OCI-LY7 (cell line): ENCODE data around the gene GAS7. TPM values are rescaled to one million over a fixed set of nuclear protein-coding genes. Genes with fewer than 3 reads are reported as not detected.

Experiments used
- BruUV-seq: library from RNA; stranded (reverse); fragments of 400-500 nt; replicated peaks from 2 replicates; lab custom pipeline; 2021; lab: Mats Ljungman, UMichigan
- CTCF ChIA-PET: fragments of 300-600 bp; sonication (Branson Sonifier 250); formaldehyde crosslinking; loops from one replicate; lab custom pipeline; 2022; ENCODE audit warnings: antibody characterized with exemption; ENCODE audit not compliant: unreplicated experiment; lab: Charles Lee
- POLR2A ChIA-PET: fragments of 300-600 bp; sonication (Branson Sonifier 250); formaldehyde crosslinking; loops from one replicate; lab custom pipeline; 2022; ENCODE audit warnings: antibody characterized with exemption; lab: Charles Lee
- DNase-seq: peaks from one replicate; pipeline ENCODE4 v3.0.0-alpha.2; 2015; ENCODE audit warnings: low spot score
- H2AFZ ChIP-seq: fragments of 200-600 bp; sonication (generic), shearing (Covaris generic); 2 replicates; pipeline ENCODE4 v1.6.1; 2014; ENCODE audit warnings: mild to moderate bottlenecking, antibody characterized with exemption, low read length, moderate library complexity
- H3K27ac ChIP-seq: fragments of 200-600 bp; sonication (generic); 2 replicates; pipeline ENCODE4 v1.5.1; 2014; ENCODE audit warnings: mixed run types, low read depth, mild to moderate bottlenecking, moderate library complexity, low read length, inconsistent platforms; ENCODE audit not compliant: poor library complexity, severe bottlenecking
- H3K36me3 ChIP-seq: fragments of 200-600 bp; sonication (generic); 2 replicates; pipeline ENCODE4 v1.6.1; 2014; ENCODE audit warnings: mild to moderate bottlenecking, antibody characterized with exemption, low read length, moderate library complexity, mixed read lengths; ENCODE audit not compliant: insufficient read depth
- H3K4me1 ChIP-seq: fragments of 200-600 bp; sonication (generic); 2 replicates; pipeline ENCODE4 v1.5.1; 2014; ENCODE audit warnings: mild to moderate bottlenecking, low read length; ENCODE audit not compliant: insufficient read depth, poor library complexity, severe bottlenecking
- H3K4me2 ChIP-seq: fragments of 200-600 bp; sonication (generic); 2 replicates; pipeline ENCODE4 v1.6.1; 2014; ENCODE audit warnings: mild to moderate bottlenecking, low read length
- H3K4me3 ChIP-seq: fragments of 200-600 bp; sonication (generic); 2 replicates; pipeline ENCODE4 v1.5.1; 2014; ENCODE audit warnings: mild to moderate bottlenecking, low read depth, low read length; ENCODE audit not compliant: poor library complexity, severe bottlenecking
- H3K79me2 ChIP-seq: fragments of 200-600 bp; sonication (generic); 2 replicates; pipeline ENCODE4 v1.6.1; 2016; ENCODE audit warnings: low read depth, mild to moderate bottlenecking, low read length, moderate library complexity, mixed read lengths; ENCODE audit not compliant: insufficient read depth
- H3K9me2 ChIP-seq: fragments of 200-600 bp; sonication (generic); 2 replicates; pipeline ENCODE4 v1.6.1; 2016; ENCODE audit warnings: mild to moderate bottlenecking, low read length, mixed read lengths; ENCODE audit not compliant: insufficient read depth
- H3K9me3 ChIP-seq: fragments of 200-600 bp; sonication (generic); 2 replicates; pipeline ENCODE4 v1.6.1; 2014; ENCODE audit warnings: mild to moderate bottlenecking, mixed run types, low read length, mixed read lengths
- H4K20me1 ChIP-seq: fragments of 200-600 bp; sonication (generic); 2 replicates; pipeline ENCODE4 v1.6.1; 2014; ENCODE audit warnings: mild to moderate bottlenecking, antibody characterized with exemption, low read length, moderate library complexity, mixed read lengths; ENCODE audit not compliant: insufficient read depth
- EZH2phosphoT487 ChIP-seq: fragments of 200-600 bp; sonication (generic); IDR thresholded peaks from 2 replicates; pipeline ENCODE4 v1.6.1; 2018; ENCODE audit warnings: low read depth, borderline replicate concordance, mild to moderate bottlenecking, mixed run types, antibody characterized with exemption, low read length, moderate library complexity, mixed read lengths
- intact Hi-C: fragments of 100-400 bp; cut with micrococcal nuclease; formaldehyde crosslinking; loops from one replicate; pipeline ENCODE4 v1.10.0; 2022; ENCODE audit not compliant: unreplicated experiment
- total RNA-seq, 2 experiments: library from RNA; depleted of rRNA in 1 of 2; stranded (reverse); fragments of >200 nt in 1 of 2; shearing (Covaris generic) in 1 of 2; gene quantifications; 2 replicates each; pipeline ENCODE4 v1.2.3, GENCODE V29; 2014 to 2022
- TF ChIP-seq, protein P1 (sequence below): fragments of 200-600 bp; sonication (generic); conservative IDR thresholded peaks from 2 replicates; pipeline ENCODE4 v1.5.1; 2014; ENCODE audit warnings: mild to moderate bottlenecking, antibody characterized with exemption, low read length, moderate library complexity, mixed read lengths

The GAS7 gene
- total RNA-seq, 2 experiments from 2014 or later = 1.5 TPM; not detected in 1

GRCh38 chr17:10083864-10084263 is 114.5 kb downstream of the GAS7 start:
- intact Hi-C loops = no loop called here
- Histone ChIP-seq H3K4me2 (no peak overlapping the region), H4K20me1 (no peaks in the 10 kb centered on the region), H3K9me3 (no peaks in the 10 kb centered on the region), H3K4me1 (no peaks in the 10 kb centered on the region), H3K9me2 (no peaks in the 10 kb centered on the region), H3K4me3 (no peak overlapping the region), H3K36me3 (no peaks in the 10 kb centered on the region), H3K79me2 (no peaks in the 10 kb centered on the region), H3K27ac (no peak overlapping the region), H2AFZ (no peak overlapping the region)
- no TSS peak for BruUV-seq
- CTCF ChIA-PET = no interaction called here
- TF ChIP-seq, protein P1, sequence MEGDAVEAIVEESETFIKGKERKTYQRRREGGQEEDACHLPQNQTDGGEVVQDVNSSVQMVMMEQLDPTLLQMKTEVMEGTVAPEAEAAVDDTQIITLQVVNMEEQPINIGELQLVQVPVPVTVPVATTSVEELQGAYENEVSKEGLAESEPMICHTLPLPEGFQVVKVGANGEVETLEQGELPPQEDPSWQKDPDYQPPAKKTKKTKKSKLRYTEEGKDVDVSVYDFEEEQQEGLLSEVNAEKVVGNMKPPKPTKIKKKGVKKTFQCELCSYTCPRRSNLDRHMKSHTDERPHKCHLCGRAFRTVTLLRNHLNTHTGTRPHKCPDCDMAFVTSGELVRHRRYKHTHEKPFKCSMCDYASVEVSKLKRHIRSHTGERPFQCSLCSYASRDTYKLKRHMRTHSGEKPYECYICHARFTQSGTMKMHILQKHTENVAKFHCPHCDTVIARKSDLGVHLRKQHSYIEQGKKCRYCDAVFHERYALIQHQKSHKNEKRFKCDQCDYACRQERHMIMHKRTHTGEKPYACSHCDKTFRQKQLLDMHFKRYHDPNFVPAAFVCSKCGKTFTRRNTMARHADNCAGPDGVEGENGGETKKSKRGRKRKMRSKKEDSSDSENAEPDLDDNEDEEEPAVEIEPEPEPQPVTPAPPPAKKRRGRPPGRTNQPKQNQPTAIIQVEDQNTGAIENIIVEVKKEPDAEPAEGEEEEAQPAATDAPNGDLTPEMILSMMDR = no peak
- TF ChIP-seq EZH2phosphoT487 = no peak
- POLR2A ChIA-PET = no interaction called here
- no peak for DNase-seq

DNA sequence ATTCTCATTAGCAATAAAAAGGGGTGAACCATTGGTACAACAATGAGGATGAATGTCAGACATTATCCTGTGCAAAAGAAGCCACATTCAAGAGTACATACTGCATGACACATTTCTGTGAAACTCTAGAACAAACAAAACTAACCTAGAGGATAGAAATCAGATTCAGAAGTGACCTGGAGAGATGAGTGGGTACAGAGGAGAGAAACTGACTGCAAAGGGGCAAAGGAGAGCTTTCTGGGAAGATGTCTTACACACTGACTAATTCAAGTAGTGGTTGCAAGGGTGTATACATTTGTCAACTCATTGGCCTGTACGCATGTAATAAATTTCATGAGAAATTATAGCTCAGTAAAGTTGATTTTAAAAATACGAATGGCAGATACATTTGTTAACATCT is 115.6 kb downstream of the GAS7 start:
- Histone ChIP-seq H4K20me1 (no peaks in the 10 kb centered on the region), H3K4me2 (no peak overlapping the region), H3K4me1 (no peaks in the 10 kb centered on the region), H3K36me3 (no peaks in the 10 kb centered on the region), H3K9me2 (no peaks in the 10 kb centered on the region), H3K9me3 (no peaks in the 10 kb centered on the region), H3K27ac (no peak overlapping the region), H3K4me3 (no peak overlapping the region), H2AFZ (no peak overlapping the region), H3K79me2 (no peaks in the 10 kb centered on the region)
- DNase-seq = no peak
- BruUV-seq = no TSS peak
- TF ChIP-seq, protein P1 = no peak
- no peak for TF ChIP-seq EZH2phosphoT487
- ChIA-PET CTCF (no interaction called here), POLR2A (no interaction called here)
- intact Hi-C loops = no loop called here

DNA sequence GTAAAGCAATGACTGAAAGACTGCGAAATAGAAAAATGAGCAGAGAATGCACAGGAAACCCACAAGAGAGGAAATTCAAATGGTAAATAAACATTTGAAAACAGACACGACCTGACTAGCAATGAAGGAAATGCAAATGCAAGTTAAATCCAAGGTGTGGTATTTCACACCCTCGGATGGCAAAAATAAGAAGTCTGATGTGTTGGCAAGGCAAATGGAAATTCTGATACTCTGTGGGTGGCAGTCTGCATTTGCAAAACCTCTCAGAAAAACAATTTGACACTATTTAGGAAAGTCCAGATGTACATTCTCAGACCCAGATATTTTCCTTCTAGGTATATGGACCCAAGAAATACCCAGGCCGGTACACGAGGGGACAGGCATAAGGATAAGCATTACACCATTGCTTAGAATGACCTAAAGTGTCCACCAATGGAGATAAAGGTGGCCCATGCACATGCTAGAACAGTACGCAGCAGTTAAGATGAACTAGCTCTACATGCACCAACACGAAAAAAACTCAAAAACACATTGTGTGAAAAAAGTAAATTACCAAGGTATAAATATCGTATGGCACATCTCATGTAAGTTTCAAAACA is 116.7 kb downstream of the GAS7 start:
- CTCF ChIA-PET = no interaction called here
- no peaks in the 10 kb centered on the region for H4K20me1 ChIP-seq
- no peak overlapping the region for H3K27ac ChIP-seq
- DNase-seq = no peak
- H3K4me3 ChIP-seq = no peak overlapping the region
- POLR2A ChIA-PET = no interaction called here
- no TSS peak for BruUV-seq
- intact Hi-C loops = no loop called here
- H2AFZ ChIP-seq = no peak overlapping the region
- TF ChIP-seq, protein P1 = no peak
- no peak for TF ChIP-seq EZH2phosphoT487
- H3K9me2 ChIP-seq = no peaks in the 10 kb centered on the region
- no peaks in the 10 kb centered on the region for H3K4me1 ChIP-seq
- no peaks in the 10 kb centered on the region for H3K9me3 ChIP-seq
- no peaks in the 10 kb centered on the region for H3K36me3 ChIP-seq
- no peaks in the 10 kb centered on the region for H3K79me2 ChIP-seq
- no peak overlapping the region for H3K4me2 ChIP-seq
